ENCODE measurements around the gene PSD4. TPM values are rescaled to one million over a fixed set of nuclear protein-coding genes. Genes with fewer than 3 reads are reported as not detected.

The PSD4 gene
- total RNA-seq, 1 experiment from 2014 or later = 12.6 TPM

DNA sequence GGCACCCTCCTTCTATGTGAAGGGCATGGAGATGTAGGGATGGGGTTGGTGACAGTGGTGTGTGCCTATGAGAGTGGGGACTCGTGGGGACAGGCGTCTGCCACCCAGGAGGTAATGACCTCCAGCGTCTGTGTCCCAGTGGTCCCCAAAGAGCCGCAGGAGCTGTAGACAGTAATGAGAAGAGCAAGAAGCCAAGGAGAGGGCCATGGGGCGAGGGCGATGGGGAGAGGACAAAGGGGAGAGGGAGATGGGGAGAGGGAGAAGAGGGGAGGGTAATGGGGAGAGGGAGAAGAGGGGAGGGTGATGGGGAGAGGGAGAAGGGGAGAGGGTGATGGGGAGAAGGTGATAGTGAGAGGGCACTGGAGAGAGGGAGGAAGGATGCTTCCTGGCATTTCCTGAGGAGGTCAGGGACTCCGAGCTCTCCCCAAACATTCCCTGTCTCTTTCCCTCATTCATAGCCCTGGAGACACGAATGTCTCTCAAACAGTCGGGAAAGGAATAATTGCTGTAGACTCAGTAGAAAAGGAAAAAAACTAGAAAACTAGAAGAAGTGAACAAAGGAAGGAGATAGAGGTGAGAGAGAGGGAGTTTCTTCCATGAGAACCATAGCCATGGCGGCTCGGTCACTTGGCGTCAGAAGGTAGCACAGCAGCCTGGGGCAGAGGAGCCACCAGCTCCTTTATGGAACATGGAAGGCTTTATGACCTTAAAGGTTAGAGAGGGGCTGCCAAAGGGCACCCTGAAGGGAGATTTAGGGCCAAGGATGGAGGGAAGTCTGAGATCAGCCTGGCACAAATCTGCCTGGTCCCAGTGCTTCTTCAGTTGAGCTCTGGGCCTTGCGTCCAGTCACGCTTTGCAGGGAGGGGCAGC, 39.5 kb downstream of the PSD4 start:
- RAD21 ChIA-PET (ENCODE audit: low non-redundant PET in 1 of 2, low total read pairs in 2 of 2, uncharacterized antibody in 2 of 2, unreplicated experiment in 2 of 2) = no interaction called here
- no peak overlapping the region for H3K9ac ChIP-seq (ENCODE audit: low read length)
- BruUV-seq (replicated peaks) = no TSS peak

More for the DNA sequence above, 39.5 kb downstream of the PSD4 start:
- ATAC-seq = no peak
- intact Hi-C loops (cut with micrococcal nuclease) = no loop called here
- POLR2A ChIA-PET = interaction anchor here (1.0 kb wide), 1 partner anchor 21 kb away, joined by 3 read pairs; no protein-coding TSS in a partner anchor
- no peaks in the 10 kb centered on the region for H3K36me3 ChIP-seq (ENCODE audit: control insufficient read depth in 1 of 2, insufficient read depth in 2 of 2, low read length in 2 of 2)
- H3K4me2 ChIP-seq (ENCODE audit: low read length) = no peak overlapping the region
- no peaks in the 10 kb centered on the region for H3K9me2 ChIP-seq (ENCODE audit: insufficient read depth)
- no peak overlapping the region for H2AFZ ChIP-seq (ENCODE audit: low read depth, low read length, poor library complexity, severe bottlenecking)
- H3K79me2 ChIP-seq (ENCODE audit: insufficient read depth, low read length) = no peaks in the 10 kb centered on the region
- H3K27ac ChIP-seq (ENCODE audit: low read depth, low read length) = no peak overlapping the region
- no peaks in the 10 kb centered on the region for H4K20me1 ChIP-seq (ENCODE audit: insufficient read depth)
- no peak for DNase-seq (ENCODE audit: low read depth, low spot score)
- H3K4me3 ChIP-seq (replicated peaks in 1 of 2; ENCODE audit: low read depth in 1 of 2, low read length in 2 of 2) = no peak overlapping the region
- no peak for TF ChIP-seq SP1 (IDR thresholded peaks at IDR 0.05; ENCODE audit: low read depth)
- TF ChIP-seq, protein P1, sequence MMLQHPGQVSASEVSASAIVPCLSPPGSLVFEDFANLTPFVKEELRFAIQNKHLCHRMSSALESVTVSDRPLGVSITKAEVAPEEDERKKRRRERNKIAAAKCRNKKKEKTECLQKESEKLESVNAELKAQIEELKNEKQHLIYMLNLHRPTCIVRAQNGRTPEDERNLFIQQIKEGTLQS (IDR thresholded peaks at IDR 0.05) = no peak
- no peak for TF ChIP-seq EGR1 (IDR thresholded peaks at IDR 0.05; ENCODE audit: low read depth)
- no peak for TF ChIP-seq CEBPB (IDR thresholded peaks at IDR 0.05; ENCODE audit: low read depth)
- TF ChIP-seq FOSL1 (IDR thresholded peaks at IDR 0.05; ENCODE audit: low read depth) = no peak
- TF ChIP-seq POLR2AphosphoS5 (IDR thresholded peaks at IDR 0.05; ENCODE audit: low read depth, low read length) = no peak
- TF ChIP-seq EZH2 (IDR thresholded peaks at IDR 0.05) = no peak
- no peak for TF ChIP-seq POLR2A (IDR thresholded peaks at IDR 0.05; ENCODE audit: borderline replicate concordance, extremely low read depth, insufficient read depth, insufficient read length)
- no peak for TF ChIP-seq SRF (IDR thresholded peaks at IDR 0.05; ENCODE audit: low read depth)
- TF ChIP-seq, protein P2, sequence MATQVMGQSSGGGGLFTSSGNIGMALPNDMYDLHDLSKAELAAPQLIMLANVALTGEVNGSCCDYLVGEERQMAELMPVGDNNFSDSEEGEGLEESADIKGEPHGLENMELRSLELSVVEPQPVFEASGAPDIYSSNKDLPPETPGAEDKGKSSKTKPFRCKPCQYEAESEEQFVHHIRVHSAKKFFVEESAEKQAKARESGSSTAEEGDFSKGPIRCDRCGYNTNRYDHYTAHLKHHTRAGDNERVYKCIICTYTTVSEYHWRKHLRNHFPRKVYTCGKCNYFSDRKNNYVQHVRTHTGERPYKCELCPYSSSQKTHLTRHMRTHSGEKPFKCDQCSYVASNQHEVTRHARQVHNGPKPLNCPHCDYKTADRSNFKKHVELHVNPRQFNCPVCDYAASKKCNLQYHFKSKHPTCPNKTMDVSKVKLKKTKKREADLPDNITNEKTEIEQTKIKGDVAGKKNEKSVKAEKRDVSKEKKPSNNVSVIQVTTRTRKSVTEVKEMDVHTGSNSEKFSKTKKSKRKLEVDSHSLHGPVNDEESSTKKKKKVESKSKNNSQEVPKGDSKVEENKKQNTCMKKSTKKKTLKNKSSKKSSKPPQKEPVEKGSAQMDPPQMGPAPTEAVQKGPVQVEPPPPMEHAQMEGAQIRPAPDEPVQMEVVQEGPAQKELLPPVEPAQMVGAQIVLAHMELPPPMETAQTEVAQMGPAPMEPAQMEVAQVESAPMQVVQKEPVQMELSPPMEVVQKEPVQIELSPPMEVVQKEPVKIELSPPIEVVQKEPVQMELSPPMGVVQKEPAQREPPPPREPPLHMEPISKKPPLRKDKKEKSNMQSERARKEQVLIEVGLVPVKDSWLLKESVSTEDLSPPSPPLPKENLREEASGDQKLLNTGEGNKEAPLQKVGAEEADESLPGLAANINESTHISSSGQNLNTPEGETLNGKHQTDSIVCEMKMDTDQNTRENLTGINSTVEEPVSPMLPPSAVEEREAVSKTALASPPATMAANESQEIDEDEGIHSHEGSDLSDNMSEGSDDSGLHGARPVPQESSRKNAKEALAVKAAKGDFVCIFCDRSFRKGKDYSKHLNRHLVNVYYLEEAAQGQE (IDR thresholded peaks at IDR 0.05; ENCODE audit: low read depth) = no peak
- no peak for TF ChIP-seq SIN3A (IDR thresholded peaks at IDR 0.05; ENCODE audit: low read depth)
- no peaks in the 10 kb centered on the region for H3K27me3 ChIP-seq (ENCODE audit: insufficient read depth, low read length)
- H3K4me1 ChIP-seq (ENCODE audit: control insufficient read depth in 1 of 2, insufficient read depth in 2 of 2, low read length in 2 of 2) = peaks cover 26 to 33% of the 10 kb centered on the region in 2 experiments
- H3K9me3 ChIP-seq (ENCODE audit: control insufficient read depth in 1 of 2, insufficient read depth in 1 of 2, low read depth in 1 of 2, low read length in 2 of 2) = no peaks in the 10 kb centered on the region
- CTCF ChIA-PET = interaction anchor here (1.1 kb wide), 1 partner anchor 9 kb away, joined by 3 read pairs; no protein-coding TSS in a partner anchor

Data from HCT116 (cell line).